ENCODE measurements around the gene EEFSEC.

- TF ChIP-seq CTCF (IDR thresholded peaks at IDR 0.05; ENCODE audit: low read depth, low read length), result no peak
- TF ChIP-seq EZH2phosphoT487 (IDR thresholded peaks at IDR 0.05; ENCODE audit: low read depth), result no peak
Observed at GRCh38 chr3:128433837-128434165, 280.5 kb downstream of the EEFSEC start.

All from OCI-LY3 (cell line).